ENCODE results near the gene CACNA1I.

The CACNA1I gene

DNA sequence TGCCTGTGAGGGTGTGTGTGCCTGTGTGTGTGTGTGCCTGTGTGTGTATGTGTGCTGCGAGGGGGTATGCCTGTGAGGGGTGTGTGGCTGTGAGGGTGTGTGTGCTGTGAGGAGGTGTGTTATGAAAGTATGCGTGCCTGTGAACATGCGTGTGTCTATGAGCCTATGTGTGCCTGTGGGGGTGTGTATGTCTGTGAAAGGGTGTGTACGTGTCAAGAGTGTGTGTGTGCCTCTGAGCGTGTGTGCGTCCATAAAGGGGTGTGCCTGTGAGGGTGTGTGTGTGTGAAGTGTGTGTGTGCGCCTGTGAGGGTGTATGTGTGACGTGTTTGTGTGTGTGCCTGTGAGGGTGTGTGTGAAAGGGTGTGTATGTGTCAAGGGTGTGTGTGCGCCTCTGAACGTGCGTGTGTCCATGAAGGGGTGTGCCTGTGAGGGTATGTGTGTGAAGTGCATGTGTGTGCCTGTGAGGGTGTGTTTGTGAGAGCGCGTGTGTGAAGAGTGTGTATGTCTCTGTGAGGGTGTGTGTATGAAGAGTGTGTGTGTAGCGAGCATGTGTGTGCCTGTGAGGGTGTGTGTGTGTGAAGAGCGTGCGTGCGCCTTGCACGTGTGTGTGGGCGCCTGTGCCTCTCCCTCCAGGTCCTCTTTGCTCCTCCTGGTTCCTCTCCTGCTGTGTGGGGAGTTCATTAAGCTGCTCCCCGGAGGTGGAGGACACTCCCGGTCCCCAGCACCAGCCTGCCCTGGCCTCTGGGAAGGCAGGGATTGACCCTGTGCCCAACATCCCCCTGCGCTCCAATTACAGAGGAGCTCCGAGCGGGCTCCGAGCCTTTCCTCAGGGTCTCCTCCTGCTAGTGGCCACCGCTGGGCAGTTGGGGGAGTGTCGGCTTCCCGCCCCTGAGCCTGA, 53.3 kb downstream of the CACNA1I start (continued):
- TF ChIP-seq, protein P1, sequence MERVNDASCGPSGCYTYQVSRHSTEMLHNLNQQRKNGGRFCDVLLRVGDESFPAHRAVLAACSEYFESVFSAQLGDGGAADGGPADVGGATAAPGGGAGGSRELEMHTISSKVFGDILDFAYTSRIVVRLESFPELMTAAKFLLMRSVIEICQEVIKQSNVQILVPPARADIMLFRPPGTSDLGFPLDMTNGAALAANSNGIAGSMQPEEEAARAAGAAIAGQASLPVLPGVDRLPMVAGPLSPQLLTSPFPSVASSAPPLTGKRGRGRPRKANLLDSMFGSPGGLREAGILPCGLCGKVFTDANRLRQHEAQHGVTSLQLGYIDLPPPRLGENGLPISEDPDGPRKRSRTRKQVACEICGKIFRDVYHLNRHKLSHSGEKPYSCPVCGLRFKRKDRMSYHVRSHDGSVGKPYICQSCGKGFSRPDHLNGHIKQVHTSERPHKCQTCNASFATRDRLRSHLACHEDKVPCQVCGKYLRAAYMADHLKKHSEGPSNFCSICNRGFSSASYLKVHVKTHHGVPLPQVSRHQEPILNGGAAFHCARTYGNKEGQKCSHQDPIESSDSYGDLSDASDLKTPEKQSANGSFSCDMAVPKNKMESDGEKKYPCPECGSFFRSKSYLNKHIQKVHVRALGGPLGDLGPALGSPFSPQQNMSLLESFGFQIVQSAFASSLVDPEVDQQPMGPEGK (tag by site-specific recombination; IDR thresholded peaks at IDR 0.05), result 0 out of 2 replicates have a peak, but pooled peaks have one; percentile 8
- TF ChIP-seq ZFHX2 (tag by site-specific recombination; conservative IDR thresholded peaks at IDR 0.05), result peak; percentile 69
- TF ChIP-seq, protein P2, sequence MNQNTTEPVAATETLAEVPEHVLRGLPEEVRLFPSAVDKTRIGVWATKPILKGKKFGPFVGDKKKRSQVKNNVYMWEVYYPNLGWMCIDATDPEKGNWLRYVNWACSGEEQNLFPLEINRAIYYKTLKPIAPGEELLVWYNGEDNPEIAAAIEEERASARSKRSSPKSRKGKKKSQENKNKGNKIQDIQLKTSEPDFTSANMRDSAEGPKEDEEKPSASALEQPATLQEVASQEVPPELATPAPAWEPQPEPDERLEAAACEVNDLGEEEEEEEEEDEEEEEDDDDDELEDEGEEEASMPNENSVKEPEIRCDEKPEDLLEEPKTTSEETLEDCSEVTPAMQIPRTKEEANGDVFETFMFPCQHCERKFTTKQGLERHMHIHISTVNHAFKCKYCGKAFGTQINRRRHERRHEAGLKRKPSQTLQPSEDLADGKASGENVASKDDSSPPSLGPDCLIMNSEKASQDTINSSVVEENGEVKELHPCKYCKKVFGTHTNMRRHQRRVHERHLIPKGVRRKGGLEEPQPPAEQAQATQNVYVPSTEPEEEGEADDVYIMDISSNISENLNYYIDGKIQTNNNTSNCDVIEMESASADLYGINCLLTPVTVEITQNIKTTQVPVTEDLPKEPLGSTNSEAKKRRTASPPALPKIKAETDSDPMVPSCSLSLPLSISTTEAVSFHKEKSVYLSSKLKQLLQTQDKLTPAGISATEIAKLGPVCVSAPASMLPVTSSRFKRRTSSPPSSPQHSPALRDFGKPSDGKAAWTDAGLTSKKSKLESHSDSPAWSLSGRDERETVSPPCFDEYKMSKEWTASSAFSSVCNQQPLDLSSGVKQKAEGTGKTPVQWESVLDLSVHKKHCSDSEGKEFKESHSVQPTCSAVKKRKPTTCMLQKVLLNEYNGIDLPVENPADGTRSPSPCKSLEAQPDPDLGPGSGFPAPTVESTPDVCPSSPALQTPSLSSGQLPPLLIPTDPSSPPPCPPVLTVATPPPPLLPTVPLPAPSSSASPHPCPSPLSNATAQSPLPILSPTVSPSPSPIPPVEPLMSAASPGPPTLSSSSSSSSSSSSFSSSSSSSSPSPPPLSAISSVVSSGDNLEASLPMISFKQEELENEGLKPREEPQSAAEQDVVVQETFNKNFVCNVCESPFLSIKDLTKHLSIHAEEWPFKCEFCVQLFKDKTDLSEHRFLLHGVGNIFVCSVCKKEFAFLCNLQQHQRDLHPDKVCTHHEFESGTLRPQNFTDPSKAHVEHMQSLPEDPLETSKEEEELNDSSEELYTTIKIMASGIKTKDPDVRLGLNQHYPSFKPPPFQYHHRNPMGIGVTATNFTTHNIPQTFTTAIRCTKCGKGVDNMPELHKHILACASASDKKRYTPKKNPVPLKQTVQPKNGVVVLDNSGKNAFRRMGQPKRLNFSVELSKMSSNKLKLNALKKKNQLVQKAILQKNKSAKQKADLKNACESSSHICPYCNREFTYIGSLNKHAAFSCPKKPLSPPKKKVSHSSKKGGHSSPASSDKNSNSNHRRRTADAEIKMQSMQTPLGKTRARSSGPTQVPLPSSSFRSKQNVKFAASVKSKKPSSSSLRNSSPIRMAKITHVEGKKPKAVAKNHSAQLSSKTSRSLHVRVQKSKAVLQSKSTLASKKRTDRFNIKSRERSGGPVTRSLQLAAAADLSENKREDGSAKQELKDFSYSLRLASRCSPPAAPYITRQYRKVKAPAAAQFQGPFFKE (tag by site-specific recombination; IDR thresholded peaks at IDR 0.05; ENCODE audit: borderline replicate concordance), result no peak
- no peak for TF ChIP-seq ZSCAN30 (tag by site-specific recombination; IDR thresholded peaks at IDR 0.05)
- TF ChIP-seq ZNF843 (tag by site-specific recombination; IDR thresholded peaks at IDR 0.05), result no peak
- TF ChIP-seq, protein P3, sequence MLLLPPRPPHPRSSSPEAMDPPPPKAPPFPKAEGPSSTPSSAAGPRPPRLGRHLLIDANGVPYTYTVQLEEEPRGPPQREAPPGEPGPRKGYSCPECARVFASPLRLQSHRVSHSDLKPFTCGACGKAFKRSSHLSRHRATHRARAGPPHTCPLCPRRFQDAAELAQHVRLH (tag by site-specific recombination; IDR thresholded peaks at IDR 0.05), result no peak
- TF ChIP-seq EGR2 (tag by site-specific recombination; IDR thresholded peaks at IDR 0.05; ENCODE audit: low read depth), result peak; percentile 62; the same call in 1 of the 2 replicates
- TF ChIP-seq ZNF677 (tag by site-specific recombination; IDR thresholded peaks at IDR 0.05), result no peak
- TF ChIP-seq, protein P4, sequence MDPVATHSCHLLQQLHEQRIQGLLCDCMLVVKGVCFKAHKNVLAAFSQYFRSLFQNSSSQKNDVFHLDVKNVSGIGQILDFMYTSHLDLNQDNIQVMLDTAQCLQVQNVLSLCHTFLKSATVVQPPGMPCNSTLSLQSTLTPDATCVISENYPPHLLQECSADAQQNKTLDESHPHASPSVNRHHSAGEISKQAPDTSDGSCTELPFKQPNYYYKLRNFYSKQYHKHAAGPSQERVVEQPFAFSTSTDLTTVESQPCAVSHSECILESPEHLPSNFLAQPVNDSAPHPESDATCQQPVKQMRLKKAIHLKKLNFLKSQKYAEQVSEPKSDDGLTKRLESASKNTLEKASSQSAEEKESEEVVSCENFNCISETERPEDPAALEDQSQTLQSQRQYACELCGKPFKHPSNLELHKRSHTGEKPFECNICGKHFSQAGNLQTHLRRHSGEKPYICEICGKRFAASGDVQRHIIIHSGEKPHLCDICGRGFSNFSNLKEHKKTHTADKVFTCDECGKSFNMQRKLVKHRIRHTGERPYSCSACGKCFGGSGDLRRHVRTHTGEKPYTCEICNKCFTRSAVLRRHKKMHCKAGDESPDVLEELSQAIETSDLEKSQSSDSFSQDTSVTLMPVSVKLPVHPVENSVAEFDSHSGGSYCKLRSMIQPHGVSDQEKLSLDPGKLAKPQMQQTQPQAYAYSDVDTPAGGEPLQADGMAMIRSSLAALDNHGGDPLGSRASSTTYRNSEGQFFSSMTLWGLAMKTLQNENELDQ (tag by site-specific recombination; IDR thresholded peaks at IDR 0.05; ENCODE audit: low read depth), result no peak
- TF ChIP-seq, protein P5, sequence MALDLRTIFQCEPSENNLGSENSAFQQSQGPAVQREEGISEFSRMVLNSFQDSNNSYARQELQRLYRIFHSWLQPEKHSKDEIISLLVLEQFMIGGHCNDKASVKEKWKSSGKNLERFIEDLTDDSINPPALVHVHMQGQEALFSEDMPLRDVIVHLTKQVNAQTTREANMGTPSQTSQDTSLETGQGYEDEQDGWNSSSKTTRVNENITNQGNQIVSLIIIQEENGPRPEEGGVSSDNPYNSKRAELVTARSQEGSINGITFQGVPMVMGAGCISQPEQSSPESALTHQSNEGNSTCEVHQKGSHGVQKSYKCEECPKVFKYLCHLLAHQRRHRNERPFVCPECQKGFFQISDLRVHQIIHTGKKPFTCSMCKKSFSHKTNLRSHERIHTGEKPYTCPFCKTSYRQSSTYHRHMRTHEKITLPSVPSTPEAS (tag by site-specific recombination; IDR thresholded peaks at IDR 0.05), result peak; percentile 99
- 0 out of 2 replicates have a peak, but pooled peaks have one; percentile 39 for TF ChIP-seq KLF9 (tag by site-specific recombination; IDR thresholded peaks at IDR 0.05; ENCODE audit: low read depth)
- TF ChIP-seq REPIN1 (tag by site-specific recombination; IDR thresholded peaks at IDR 0.05; ENCODE audit: low read depth), result no peak
- TF ChIP-seq, protein P6, sequence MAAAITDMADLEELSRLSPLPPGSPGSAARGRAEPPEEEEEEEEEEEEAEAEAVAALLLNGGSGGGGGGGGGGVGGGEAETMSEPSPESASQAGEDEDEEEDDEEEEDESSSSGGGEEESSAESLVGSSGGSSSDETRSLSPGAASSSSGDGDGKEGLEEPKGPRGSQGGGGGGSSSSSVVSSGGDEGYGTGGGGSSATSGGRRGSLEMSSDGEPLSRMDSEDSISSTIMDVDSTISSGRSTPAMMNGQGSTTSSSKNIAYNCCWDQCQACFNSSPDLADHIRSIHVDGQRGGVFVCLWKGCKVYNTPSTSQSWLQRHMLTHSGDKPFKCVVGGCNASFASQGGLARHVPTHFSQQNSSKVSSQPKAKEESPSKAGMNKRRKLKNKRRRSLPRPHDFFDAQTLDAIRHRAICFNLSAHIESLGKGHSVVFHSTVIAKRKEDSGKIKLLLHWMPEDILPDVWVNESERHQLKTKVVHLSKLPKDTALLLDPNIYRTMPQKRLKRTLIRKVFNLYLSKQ (tag by site-specific recombination; IDR thresholded peaks at IDR 0.05; ENCODE audit: borderline replicate concordance), result no peak
- TF ChIP-seq ZNF394 (tag by site-specific recombination; IDR thresholded peaks at IDR 0.05; ENCODE audit: borderline replicate concordance), result no peak
- no peak for TF ChIP-seq ZNF112 (tag by site-specific recombination; IDR thresholded peaks at IDR 0.05)
- TF ChIP-seq ZNF521 (tag by site-specific recombination; IDR thresholded peaks at IDR 0.05), result no peak
- TF ChIP-seq ZNF155 (tag by site-specific recombination; IDR thresholded peaks at IDR 0.05), result no peak
- TF ChIP-seq, protein P7, sequence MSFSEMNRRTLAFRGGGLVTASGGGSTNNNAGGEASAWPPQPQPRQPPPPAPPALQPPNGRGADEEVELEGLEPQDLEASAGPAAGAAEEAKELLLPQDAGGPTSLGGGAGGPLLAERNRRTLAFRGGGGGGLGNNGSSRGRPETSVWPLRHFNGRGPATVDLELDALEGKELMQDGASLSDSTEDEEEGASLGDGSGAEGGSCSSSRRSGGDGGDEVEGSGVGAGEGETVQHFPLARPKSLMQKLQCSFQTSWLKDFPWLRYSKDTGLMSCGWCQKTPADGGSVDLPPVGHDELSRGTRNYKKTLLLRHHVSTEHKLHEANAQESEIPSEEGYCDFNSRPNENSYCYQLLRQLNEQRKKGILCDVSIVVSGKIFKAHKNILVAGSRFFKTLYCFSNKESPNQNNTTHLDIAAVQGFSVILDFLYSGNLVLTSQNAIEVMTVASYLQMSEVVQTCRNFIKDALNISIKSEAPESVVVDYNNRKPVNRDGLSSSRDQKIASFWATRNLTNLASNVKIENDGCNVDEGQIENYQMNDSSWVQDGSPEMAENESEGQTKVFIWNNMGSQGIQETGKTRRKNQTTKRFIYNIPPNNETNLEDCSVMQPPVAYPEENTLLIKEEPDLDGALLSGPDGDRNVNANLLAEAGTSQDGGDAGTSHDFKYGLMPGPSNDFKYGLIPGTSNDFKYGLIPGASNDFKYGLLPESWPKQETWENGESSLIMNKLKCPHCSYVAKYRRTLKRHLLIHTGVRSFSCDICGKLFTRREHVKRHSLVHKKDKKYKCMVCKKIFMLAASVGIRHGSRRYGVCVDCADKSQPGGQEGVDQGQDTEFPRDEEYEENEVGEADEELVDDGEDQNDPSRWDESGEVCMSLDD (tag by site-specific recombination; IDR thresholded peaks at IDR 0.05), result no peak
- TF ChIP-seq ZNF585B (tag by site-specific recombination; IDR thresholded peaks at IDR 0.05), result no peak

Measured in HEK293 (cell line).